Measurements from ENCODE around the gene KCP.

Gene KCP

DNA sequence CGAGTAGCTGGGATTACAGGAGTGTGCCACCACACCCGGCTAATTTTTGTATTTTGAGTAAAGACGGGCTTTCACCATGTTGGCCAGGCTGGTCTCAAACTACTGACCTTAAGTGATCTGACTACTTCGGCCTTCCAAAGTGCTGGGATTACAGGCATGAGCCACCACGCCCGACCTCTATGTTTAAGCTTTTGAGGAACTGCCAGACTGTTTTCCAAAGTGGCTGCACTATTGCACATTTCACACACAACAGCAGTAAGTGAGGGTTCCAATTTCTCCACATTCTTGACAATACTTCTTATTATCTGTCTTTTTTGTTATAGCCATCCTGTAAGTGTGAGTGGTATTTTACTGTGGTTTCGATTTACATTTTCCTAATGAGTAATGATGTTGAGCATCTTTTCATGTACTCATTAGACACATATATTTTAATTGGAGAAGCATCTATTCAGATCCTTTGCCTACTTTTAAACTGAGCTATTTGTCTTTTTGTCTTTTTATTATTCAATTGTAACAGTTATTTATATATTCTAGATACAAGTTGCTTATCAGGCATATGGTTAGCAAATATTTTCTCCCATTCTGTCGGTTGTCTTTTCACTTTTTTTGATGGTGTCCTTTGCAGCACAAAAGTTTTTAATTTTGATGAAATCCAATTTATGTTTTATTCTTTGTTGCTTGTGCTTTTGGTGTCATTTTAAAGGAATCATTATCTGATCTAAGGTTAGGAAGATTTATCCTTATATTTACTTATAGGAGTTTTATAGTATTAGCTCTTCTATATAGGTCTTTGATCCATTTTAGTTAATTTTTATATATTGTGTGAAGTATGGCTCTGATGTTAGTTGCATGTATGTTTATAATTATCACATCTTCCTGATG, 14.4 kb upstream of the KCP start:
- no peak overlapping the region for H3K4me3 ChIP-seq (ENCODE audit: low read depth, low read length)
- TF ChIP-seq, protein P1, sequence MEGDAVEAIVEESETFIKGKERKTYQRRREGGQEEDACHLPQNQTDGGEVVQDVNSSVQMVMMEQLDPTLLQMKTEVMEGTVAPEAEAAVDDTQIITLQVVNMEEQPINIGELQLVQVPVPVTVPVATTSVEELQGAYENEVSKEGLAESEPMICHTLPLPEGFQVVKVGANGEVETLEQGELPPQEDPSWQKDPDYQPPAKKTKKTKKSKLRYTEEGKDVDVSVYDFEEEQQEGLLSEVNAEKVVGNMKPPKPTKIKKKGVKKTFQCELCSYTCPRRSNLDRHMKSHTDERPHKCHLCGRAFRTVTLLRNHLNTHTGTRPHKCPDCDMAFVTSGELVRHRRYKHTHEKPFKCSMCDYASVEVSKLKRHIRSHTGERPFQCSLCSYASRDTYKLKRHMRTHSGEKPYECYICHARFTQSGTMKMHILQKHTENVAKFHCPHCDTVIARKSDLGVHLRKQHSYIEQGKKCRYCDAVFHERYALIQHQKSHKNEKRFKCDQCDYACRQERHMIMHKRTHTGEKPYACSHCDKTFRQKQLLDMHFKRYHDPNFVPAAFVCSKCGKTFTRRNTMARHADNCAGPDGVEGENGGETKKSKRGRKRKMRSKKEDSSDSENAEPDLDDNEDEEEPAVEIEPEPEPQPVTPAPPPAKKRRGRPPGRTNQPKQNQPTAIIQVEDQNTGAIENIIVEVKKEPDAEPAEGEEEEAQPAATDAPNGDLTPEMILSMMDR (IDR thresholded peaks at IDR 0.05; ENCODE audit: low read depth, low read length) = no peak

DNA sequence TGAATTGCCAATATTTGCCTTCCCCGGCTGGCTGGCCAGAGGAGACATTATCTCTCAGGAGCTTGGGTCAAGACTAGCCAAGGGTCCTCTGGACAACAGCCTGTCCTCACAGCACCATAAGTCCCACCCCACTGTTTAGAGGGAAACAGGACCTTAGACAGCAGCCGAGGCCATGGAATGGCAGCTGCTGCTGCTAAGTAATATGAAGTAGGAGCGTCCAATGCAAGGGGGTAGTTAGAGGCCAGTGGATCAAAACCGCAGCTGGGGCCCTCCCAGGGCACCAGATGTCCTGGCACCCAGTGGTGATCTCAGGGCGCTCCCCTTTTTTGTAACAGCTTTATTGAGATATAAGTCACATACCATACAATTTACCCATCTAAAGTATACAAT, 12.9 kb upstream of the KCP start:
- TF ChIP-seq, protein P1 (IDR thresholded peaks at IDR 0.05; ENCODE audit: low read depth, low read length) = no peak
- no peak overlapping the region for H3K4me3 ChIP-seq (ENCODE audit: low read depth, low read length)

GRCh38 chr7:128922496-128923410, 12.2 kb upstream of the KCP start:
- TF ChIP-seq, protein P1 (IDR thresholded peaks at IDR 0.05; ENCODE audit: low read depth, low read length) = no peak
- no peak overlapping the region for H3K4me3 ChIP-seq (ENCODE audit: low read depth, low read length)

DNA sequence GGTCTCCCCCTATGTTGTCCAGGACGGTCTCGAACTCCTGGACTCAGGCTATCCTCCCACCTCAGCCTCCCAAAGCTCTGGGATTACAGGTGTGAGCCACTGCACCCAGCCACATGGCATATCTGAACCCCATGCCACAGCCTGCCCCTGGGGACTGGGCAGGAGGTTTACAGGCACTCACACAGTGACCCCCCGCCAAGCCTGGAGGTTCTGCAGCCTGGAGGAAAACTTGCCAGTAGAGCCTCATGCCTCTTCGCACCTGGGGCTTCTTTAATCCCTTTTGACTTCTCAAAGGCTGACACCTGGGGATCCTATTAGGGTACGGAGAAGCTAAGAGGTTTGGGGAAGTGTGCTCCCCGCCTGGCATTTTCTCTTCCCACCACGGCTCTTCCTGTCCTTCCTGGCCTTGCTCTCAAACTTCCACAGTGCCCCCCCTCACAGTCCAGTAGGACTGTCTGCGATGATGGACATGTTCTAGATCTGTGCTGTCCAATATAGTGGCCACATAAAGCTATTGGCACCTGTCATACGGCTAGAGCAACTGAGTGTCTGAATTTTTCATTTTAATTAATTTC, 11.4 kb upstream of the KCP start:
- TF ChIP-seq, protein P1 (IDR thresholded peaks at IDR 0.05; ENCODE audit: low read depth, low read length) = no peak
- no peak overlapping the region for H3K4me3 ChIP-seq (ENCODE audit: low read depth, low read length)

- TF ChIP-seq, protein P1 (IDR thresholded peaks at IDR 0.05; ENCODE audit: low read depth, low read length) = no peak
Measured at GRCh38 chr7:128920913-128921582, 10.5 kb upstream of the KCP start.

DNA sequence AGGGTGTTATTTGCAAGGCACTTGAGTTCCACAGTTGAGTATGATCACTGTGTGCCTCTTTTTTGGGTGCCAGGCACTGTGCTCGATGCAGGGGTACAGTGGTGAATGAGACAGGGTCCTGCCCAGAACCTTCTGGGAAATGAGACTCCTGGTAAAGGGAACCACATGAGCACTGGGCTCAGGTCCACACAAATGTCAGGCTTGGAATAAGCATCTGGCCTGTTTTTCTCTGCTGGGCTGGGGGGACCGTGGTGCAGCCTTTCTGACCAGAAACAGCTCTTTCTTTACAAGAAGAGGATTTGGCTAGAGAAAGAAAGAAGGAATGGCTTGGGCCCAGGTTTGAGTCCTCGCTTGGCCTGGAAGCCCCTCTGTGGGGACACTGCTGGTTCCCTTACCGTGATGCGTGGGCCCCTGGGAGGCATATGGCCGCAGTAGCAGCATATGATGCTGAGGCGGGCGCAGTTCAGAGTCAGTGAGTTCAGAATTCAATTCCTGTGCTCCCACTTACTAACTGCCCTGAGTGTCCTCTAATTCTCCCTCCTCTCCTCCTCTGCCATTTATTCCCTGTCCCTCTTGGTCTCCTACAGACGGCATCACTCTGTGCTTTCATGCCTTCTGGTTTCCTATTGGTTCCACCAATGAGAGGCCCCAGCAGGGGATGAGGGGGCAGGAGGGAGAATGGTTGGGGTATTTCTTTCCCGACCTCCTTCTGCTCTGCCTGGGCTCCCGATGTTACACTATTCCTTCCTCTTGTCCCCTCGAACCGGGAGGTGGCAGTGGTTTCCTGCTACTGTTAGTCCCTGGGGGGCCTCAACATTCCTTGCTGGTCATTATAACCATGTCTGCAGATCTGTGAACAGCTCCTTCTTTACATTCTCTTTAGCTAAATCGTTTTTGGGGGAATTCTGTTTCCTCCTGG, 9.6 kb upstream of the KCP start:
- no peak overlapping the region for H3K4me3 ChIP-seq (ENCODE audit: low read depth, low read length)
- TF ChIP-seq, protein P1 (IDR thresholded peaks at IDR 0.05; ENCODE audit: low read depth, low read length) = no peak

More at GRCh38 chr7:128920913-128921582, 10.5 kb upstream of the KCP start:
- H3K4me3 ChIP-seq (ENCODE audit: low read depth, low read length) = no peak overlapping the region
